Omental fat pad (tissue), 4 donors: Measurements from ENCODE around the gene FBXO9. TPM values are rescaled to one million over a fixed set of nuclear protein-coding genes. Genes with fewer than 3 reads are reported as not detected.

Experiments
- ATAC-seq: fragments of 150-250 bp; one replicate; pipeline ENCODE4 v1.9.1; 2016; ENCODE audit warnings: mild to moderate bottlenecking, moderate library complexity; ENCODE audit not compliant: low FRiP score
- DNase-seq: peaks from one replicate; pipeline ENCODE4 v3.0.0-alpha.2; 2019; ENCODE audit warnings: low spot score
- CTCF ChIP-seq, 3 donors: fragments of 450-650 bp; IDR thresholded peaks; one replicate each; pipeline ENCODE4 v1.5.1; 2016 to 2017; ENCODE audit warnings: antibody characterized with exemption in 3 of 3, mild to moderate bottlenecking in 3 of 3, moderate library complexity in 2 of 3
- total RNA-seq, 4 donors: library from RNA; depleted of rRNA; stranded (reverse); fragments of >200 nt; gene quantifications; one replicate each; pipeline ENCODE4 v1.1.0, GENCODE V29; 2016

FBXO9 gene
- total RNA-seq, 4 donors from 2014 or later: 42.6 to 74.4 (median 58.0) TPM

- no peak for TF ChIP-seq CTCF (IDR thresholded peaks at IDR 0.05)
- no peak for DNase-seq
- no peak for ATAC-seq
These were observed 29.5 kb upstream of the FBXO9 start for GRCh38 chr6:53035549-53036213.

GRCh38 chr6:53038141-53038540 lies 27.1 kb upstream of the FBXO9 start:
- no peak for ATAC-seq
- no peak for DNase-seq
- no peak for TF ChIP-seq CTCF (IDR thresholded peaks at IDR 0.05)

GRCh38 chr6:53038596-53038995 lies 26.6 kb upstream of the FBXO9 start:
- no peak for DNase-seq

GRCh38 chr6:53041356-53041755 lies 23.8 kb upstream of the FBXO9 start:
- TF ChIP-seq CTCF (IDR thresholded peaks at IDR 0.05): no peak
- ATAC-seq (no peak), DNase-seq (no peak)

More at GRCh38 chr6:53038596-53038995, 26.6 kb upstream of the FBXO9 start:
- no peak for ATAC-seq
- TF ChIP-seq CTCF (IDR thresholded peaks at IDR 0.05): no peak

- ATAC-seq: peak; percentile 19
- DNase-seq: no peak
- no peak for TF ChIP-seq CTCF (IDR thresholded peaks at IDR 0.05)
These were observed 23.1 kb upstream of the FBXO9 start for GRCh38 chr6:53042112-53042511.

- DNase-seq (no peak), ATAC-seq (peak; percentile 29)
- TF ChIP-seq CTCF (IDR thresholded peaks at IDR 0.05): no peak
These were observed 21.6 kb upstream of the FBXO9 start for GRCh38 chr6:53043581-53043980.

GRCh38 chr6:53044071-53044470 lies 21.1 kb upstream of the FBXO9 start:
- DNase-seq (no peak), ATAC-seq (peak; percentile 58)
- no peak for TF ChIP-seq CTCF (IDR thresholded peaks at IDR 0.05)
